ENCODE measurements around the gene PRRT2.

Gene PRRT2

GRCh38 chr16:29863669-29863984 lies 51.6 kb downstream of the PRRT2 start:
- DNase-seq, result no peak

GRCh38 chr16:29864205-29864604 lies 52.2 kb downstream of the PRRT2 start:
- DNase-seq, result no peak
